Measurements from ENCODE around the gene FICD. TPM values are rescaled to one million over a fixed set of nuclear protein-coding genes. Genes with fewer than 3 reads are reported as not detected.

Gene FICD
- total and polyA plus RNA-seq, 10 donors = 1.1 to 12.7 (median 7.7) TPM

DNA sequence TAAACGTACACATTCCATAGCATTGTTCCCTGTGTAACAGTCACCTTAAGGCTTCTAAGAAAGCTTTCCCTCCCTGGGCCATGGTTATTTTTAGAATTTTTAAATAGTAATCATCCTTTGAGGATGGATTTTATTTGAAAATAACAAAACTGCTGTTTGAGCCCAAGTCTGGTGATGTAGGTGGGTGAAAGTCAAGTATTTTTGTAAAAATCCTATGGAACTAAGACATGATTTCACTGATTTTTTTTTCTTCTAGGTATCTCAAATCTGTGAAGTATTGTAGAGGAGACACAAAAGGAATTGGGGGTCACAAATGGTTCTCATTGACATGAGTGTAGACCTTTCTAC, 48.7 kb downstream of the FICD start:
- no peaks in the 10 kb centered on the region for H3K27me3 ChIP-seq (replicated peaks in 1 of 7)
- peaks cover 4 to 50% (median 44%) of the 10 kb centered on the region in 6 donors for H3K36me3 ChIP-seq
- H3K9me3 ChIP-seq = no peaks in the 10 kb centered on the region
- TF ChIP-seq, protein P1, sequence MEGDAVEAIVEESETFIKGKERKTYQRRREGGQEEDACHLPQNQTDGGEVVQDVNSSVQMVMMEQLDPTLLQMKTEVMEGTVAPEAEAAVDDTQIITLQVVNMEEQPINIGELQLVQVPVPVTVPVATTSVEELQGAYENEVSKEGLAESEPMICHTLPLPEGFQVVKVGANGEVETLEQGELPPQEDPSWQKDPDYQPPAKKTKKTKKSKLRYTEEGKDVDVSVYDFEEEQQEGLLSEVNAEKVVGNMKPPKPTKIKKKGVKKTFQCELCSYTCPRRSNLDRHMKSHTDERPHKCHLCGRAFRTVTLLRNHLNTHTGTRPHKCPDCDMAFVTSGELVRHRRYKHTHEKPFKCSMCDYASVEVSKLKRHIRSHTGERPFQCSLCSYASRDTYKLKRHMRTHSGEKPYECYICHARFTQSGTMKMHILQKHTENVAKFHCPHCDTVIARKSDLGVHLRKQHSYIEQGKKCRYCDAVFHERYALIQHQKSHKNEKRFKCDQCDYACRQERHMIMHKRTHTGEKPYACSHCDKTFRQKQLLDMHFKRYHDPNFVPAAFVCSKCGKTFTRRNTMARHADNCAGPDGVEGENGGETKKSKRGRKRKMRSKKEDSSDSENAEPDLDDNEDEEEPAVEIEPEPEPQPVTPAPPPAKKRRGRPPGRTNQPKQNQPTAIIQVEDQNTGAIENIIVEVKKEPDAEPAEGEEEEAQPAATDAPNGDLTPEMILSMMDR (IDR thresholded peaks at IDR 0.05 in 8 of 11, conservative IDR thresholded peaks at IDR 0.05 in 3 of 11) = peak in 3 of 11 experiments; percentile 0 to 8 (median 3)
- TF ChIP-seq POLR2AphosphoS5 (IDR thresholded peaks at IDR 0.05) (no peak), POLR2A (IDR thresholded peaks at IDR 0.05) (no peak)
- peak overlapping the region in 6 of 8 donors; percentile 90 to 98 (median 94) for H3K27ac ChIP-seq
- intact Hi-C loops (cut with DNase I; ENCODE audit: low total_unique reads) = loop anchor here (2.0 to 10.0 kb wide), 3 partner anchors 55 to 531 kb away; partner anchors contain the start of genes ALKBH2 and UNG
- peaks cover 61 to 89% (median 79%) of the 10 kb centered on the region in 6 donors for H3K4me1 ChIP-seq
- 0% methylated on average over 1 of the region's 1 CpG for WGBS, 5 donors
- peak overlapping the region; percentile 67 to 99 (median 92) for H3K4me3 ChIP-seq
- no peak for DNase-seq

DNA sequence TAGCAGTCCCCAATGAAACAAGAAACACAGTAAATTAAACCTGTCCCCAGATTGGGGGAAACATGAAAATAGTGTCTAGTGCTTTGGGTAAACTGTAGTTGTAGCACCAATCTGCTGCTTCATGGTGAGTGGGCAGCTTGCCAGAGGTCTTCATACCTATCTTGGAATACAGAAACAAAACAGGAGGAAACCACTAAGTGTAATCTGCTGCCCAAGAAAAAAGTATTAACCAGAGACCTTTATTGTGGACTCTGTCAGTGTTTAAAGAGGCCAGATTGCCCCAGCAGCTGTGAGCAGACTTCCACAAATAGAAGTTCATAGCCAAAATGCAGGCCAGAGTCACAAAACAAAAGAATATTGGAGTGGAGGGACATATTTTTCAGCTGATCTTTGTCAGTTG, 49.6 kb downstream of the FICD start:
- H3K27me3 ChIP-seq (replicated peaks in 1 of 7) = no peaks in the 10 kb centered on the region
- H3K4me1 ChIP-seq = peaks cover 61 to 89% (median 78%) of the 10 kb centered on the region in 6 donors
- DNase-seq = no peak
- H3K36me3 ChIP-seq = peaks cover 4 to 59% (median 53%) of the 10 kb centered on the region in 6 donors
- H3K9me3 ChIP-seq = no peaks in the 10 kb centered on the region
- TF ChIP-seq, protein P1 (IDR thresholded peaks at IDR 0.05 in 8 of 11, conservative IDR thresholded peaks at IDR 0.05 in 3 of 11) = no peak
- no peak for TF ChIP-seq POLR2A (IDR thresholded peaks at IDR 0.05)
- no peak for TF ChIP-seq POLR2AphosphoS5 (IDR thresholded peaks at IDR 0.05)
- H3K4me3 ChIP-seq = no peak overlapping the region
- H3K27ac ChIP-seq = peak overlapping the region in 4 of 8 donors; percentile 6 to 98 (median 24)
- intact Hi-C loops (cut with DNase I; ENCODE audit: low total_unique reads) = loop anchor here (5.0 to 10.0 kb wide), 3 partner anchors 100 to 530 kb away; partner anchors contain the start of genes ALKBH2 and UNG

DNA sequence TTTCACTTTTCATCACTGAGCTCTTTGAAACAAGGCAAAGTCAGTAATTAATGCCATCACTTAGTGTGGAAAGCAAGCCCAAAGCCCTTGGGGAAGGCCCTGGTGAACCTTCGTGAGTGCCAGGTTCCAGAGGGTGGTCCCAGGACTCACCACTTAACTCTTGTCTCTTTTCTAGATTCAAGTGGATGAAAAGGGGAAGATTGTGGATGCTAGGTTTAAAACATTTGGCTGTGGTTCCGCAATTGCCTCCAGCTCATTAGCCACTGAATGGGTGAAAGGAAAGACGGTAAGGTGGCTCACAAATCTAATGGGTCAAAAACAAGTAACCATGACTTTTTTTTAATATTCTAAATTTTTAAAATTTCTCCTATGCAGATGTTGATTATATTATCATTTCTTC, 50.1 kb downstream of the FICD start:
- Histone ChIP-seq H3K27me3 (replicated peaks in 1 of 7) (no peaks in the 10 kb centered on the region), H3K4me3 (no peak overlapping the region), H3K4me1 (peaks cover 56 to 89% (median 74%) of the 10 kb centered on the region in 6 donors), H3K36me3 (peaks cover 4 to 64% (median 58%) of the 10 kb centered on the region in 6 donors), H3K27ac (peak overlapping the region in 6 of 8 donors; percentile 7 to 98 (median 66)), H3K9me3 (no peaks in the 10 kb centered on the region)
- WGBS, 5 donors = 63 to 83% (median 76%) methylated on average over 3 of the region's 3 CpGs
- DNase-seq = no peak
- intact Hi-C loops (cut with DNase I; ENCODE audit: low total_unique reads) = loop anchor here (5.0 to 10.0 kb wide), 3 partner anchors 100 to 530 kb away; partner anchors contain the start of genes ALKBH2 and UNG
- TF ChIP-seq, protein P1 (IDR thresholded peaks at IDR 0.05 in 8 of 11, conservative IDR thresholded peaks at IDR 0.05 in 3 of 11) = no peak

GRCh38 chr12:108565976-108566375, 50.9 kb downstream of the FICD start:
- TF ChIP-seq POLR2AphosphoS5 (IDR thresholded peaks at IDR 0.05) (peak; percentile 76 to 81 (median 80)), POLR2A (IDR thresholded peaks at IDR 0.05) (no peak)
- intact Hi-C loops (cut with DNase I; ENCODE audit: low total_unique reads) = loop anchor here (5.0 to 10.0 kb wide), 3 partner anchors 99 to 529 kb away; partner anchors contain the start of genes ALKBH2 and UNG
- Histone ChIP-seq H3K36me3 (peaks cover 4 to 66% (median 58%) of the 10 kb centered on the region in 6 donors), H3K27me3 (replicated peaks in 1 of 7) (no peaks in the 10 kb centered on the region), H3K27ac (peak overlapping the region in 6 of 8 donors; percentile 29 to 98 (median 76)), H3K4me3 (no peak overlapping the region), H3K9me3 (no peaks in the 10 kb centered on the region), H3K4me1 (peaks cover 55 to 92% (median 71%) of the 10 kb centered on the region in 6 donors)
- 2 to 10% (median 8%) methylated on average over 2 of the region's 2 CpGs for WGBS, 5 donors
- DNase-seq = peak; percentile 87
